ENCODE results near the gene AFMID.
A peak's percentile ranks its signal among the peaks of the same experiment; 100 is the strongest.

Gene AFMID

DNA sequence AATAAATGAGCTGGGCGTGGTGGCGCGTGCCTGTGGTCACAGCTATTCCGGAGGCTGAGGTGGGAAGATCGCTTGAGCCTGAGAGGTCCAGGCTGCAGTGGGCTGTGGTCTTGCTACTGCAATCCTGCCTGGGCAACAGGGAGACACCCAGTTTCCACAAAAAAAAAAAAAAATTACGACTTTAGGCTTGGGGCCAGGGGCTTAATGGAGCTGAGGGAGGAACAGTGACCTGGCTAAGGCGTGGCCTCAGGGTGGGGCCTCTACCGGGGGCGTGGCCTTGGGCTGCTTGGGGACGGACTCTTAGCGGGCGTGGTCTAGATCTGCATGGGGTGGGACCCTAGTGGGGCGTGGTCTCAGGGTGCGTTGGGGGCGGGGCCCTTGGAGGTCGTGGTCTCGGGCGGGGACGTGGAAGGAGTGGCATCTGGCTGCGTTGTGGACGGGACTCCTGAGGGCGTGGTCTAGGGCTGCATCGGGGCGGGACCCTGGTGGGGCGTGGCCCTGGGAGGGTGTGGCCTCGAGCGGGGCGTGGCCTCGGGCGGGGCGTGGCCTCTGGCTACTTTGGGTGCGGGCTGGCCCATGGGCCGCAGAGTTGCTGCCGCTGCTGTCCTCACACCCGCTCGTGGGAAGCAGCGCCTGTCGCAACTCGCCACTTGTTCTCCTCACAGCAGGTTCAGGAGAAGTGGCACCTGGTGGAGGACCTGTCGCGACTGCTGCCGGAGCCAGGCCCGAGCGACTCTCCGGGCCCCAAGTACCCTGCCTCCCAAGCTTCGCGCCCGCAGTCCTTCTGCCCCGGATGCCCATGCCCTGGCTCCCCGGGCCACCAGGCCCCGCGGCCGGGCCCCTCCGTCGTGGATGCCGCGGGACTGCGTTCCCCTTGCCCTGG is 46.8 kb upstream of the AFMID start:
- peaks cover 46% of the 10 kb centered on the region for H3K4me1 ChIP-seq (ENCODE audit: low read length)
- H3K4me2 ChIP-seq (ENCODE audit: low read depth, low read length): no peak overlapping the region
- no peaks in the 10 kb centered on the region for H3K9me2 ChIP-seq (replicated peaks; ENCODE audit: insufficient read depth, low read length)
- no peak overlapping the region for H2AFZ ChIP-seq (ENCODE audit: low read length)
- no peak overlapping the region for H3K4me3 ChIP-seq (ENCODE audit: low read length)
- no peak overlapping the region for H3K9ac ChIP-seq (ENCODE audit: low read length)
- DNase-seq: peak; percentile 96
- H3K36me3 ChIP-seq (replicated peaks; ENCODE audit: insufficient read depth, low read length): no peaks in the 10 kb centered on the region
- TF ChIP-seq, protein P1, sequence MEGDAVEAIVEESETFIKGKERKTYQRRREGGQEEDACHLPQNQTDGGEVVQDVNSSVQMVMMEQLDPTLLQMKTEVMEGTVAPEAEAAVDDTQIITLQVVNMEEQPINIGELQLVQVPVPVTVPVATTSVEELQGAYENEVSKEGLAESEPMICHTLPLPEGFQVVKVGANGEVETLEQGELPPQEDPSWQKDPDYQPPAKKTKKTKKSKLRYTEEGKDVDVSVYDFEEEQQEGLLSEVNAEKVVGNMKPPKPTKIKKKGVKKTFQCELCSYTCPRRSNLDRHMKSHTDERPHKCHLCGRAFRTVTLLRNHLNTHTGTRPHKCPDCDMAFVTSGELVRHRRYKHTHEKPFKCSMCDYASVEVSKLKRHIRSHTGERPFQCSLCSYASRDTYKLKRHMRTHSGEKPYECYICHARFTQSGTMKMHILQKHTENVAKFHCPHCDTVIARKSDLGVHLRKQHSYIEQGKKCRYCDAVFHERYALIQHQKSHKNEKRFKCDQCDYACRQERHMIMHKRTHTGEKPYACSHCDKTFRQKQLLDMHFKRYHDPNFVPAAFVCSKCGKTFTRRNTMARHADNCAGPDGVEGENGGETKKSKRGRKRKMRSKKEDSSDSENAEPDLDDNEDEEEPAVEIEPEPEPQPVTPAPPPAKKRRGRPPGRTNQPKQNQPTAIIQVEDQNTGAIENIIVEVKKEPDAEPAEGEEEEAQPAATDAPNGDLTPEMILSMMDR (IDR thresholded peaks at IDR 0.05; ENCODE audit: low read length): no peak
- TF ChIP-seq EZH2phosphoT487 (IDR thresholded peaks at IDR 0.05; ENCODE audit: low read length) (no peak), EZH2 (optimal IDR thresholded peaks at IDR 0.05; ENCODE audit: low read depth, low read length) (no peak)
- no peaks in the 10 kb centered on the region for H3K9me3 ChIP-seq (replicated peaks; ENCODE audit: insufficient read depth, low read length)
- H3K79me2 ChIP-seq (ENCODE audit: low read length): peaks cover 14% of the 10 kb centered on the region; the same call in 1 of the 2 replicates
- no peak overlapping the region for H3K27ac ChIP-seq (ENCODE audit: low read length)
- H4K20me1 ChIP-seq (ENCODE audit: insufficient read depth, low read length): 0 out of 2 replicates have a peak, but pooled peaks cover 2% of the 10 kb centered on the region
- no peaks in the 10 kb centered on the region for H3K27me3 ChIP-seq (replicated peaks; ENCODE audit: insufficient read depth, low read length)
- H3F3A ChIP-seq (ENCODE audit: insufficient read depth, low read length): peaks cover 80% of the 10 kb centered on the region

DNA sequence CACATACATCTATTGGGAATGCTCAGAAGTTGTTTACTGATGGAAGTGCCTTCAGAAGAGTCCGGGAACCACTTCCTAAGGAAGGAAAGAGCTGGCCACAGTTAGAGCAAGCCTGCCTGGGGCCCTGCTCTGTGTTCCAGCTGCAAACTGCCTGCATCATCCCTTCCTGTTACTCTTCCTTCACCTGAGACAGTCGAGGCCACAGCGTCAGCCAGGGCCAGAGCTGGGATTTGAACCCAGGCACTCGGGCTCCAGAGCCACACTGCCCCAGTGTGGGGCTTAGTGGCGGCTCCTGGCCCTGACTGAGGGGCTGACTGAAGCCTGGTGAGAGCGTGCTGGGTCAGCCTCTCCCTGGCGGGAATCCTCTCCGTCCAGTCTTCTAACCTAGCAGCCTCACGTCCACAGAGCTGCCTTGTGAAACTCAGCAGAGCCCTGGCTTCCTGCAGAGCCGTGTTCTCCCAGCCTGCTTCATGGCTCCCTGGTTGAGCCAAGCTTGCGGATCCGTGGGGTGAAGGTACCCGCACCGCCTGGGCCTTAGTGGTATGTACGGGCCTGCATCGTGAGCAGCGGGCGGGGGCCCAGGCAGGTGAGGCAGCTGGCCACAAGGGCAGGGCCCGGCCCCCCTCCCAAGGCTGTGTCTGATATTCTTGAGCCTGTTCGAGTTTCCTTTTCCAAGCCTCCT is 45.6 kb upstream of the AFMID start:
- peaks cover 8% of the 10 kb centered on the region; the same call in 1 of the 2 replicates for H3K79me2 ChIP-seq (ENCODE audit: low read length)
- H3K4me1 ChIP-seq (ENCODE audit: low read length): peaks cover 49% of the 10 kb centered on the region
- no peak overlapping the region; the same call in 1 of the 2 replicates for H3K27ac ChIP-seq (ENCODE audit: low read length)
- DNase-seq: no peak
- H3K9me3 ChIP-seq (replicated peaks; ENCODE audit: insufficient read depth, low read length): no peaks in the 10 kb centered on the region
- no peak overlapping the region for H2AFZ ChIP-seq (ENCODE audit: low read length)
- H3K4me3 ChIP-seq (ENCODE audit: low read length): no peak overlapping the region
- H4K20me1 ChIP-seq (ENCODE audit: insufficient read depth, low read length): 0 out of 2 replicates have a peak, but pooled peaks cover 2% of the 10 kb centered on the region
- peak overlapping the region; percentile 22; the same call in 1 of the 2 replicates for H3K4me2 ChIP-seq (ENCODE audit: low read depth, low read length)
- no peaks in the 10 kb centered on the region for H3K27me3 ChIP-seq (replicated peaks; ENCODE audit: insufficient read depth, low read length)
- H3K9ac ChIP-seq (ENCODE audit: low read length): no peak overlapping the region
- TF ChIP-seq EZH2phosphoT487 (IDR thresholded peaks at IDR 0.05; ENCODE audit: low read length) (no peak), EZH2 (optimal IDR thresholded peaks at IDR 0.05; ENCODE audit: low read depth, low read length) (no peak)
- TF ChIP-seq, protein P1 (IDR thresholded peaks at IDR 0.05; ENCODE audit: low read length): no peak
- no peaks in the 10 kb centered on the region for H3K36me3 ChIP-seq (replicated peaks; ENCODE audit: insufficient read depth, low read length)
- H3F3A ChIP-seq (ENCODE audit: insufficient read depth, low read length): peaks cover 74% of the 10 kb centered on the region
- no peaks in the 10 kb centered on the region for H3K9me2 ChIP-seq (replicated peaks; ENCODE audit: insufficient read depth, low read length)

GRCh38 chr17:78142119-78142861 is 44.9 kb upstream of the AFMID start:
- DNase-seq: no peak
- no peak overlapping the region for H2AFZ ChIP-seq (ENCODE audit: low read length)
- no peaks in the 10 kb centered on the region for H3K36me3 ChIP-seq (replicated peaks; ENCODE audit: insufficient read depth, low read length)
- no peaks in the 10 kb centered on the region for H3K27me3 ChIP-seq (replicated peaks; ENCODE audit: insufficient read depth, low read length)
- peaks cover 56% of the 10 kb centered on the region for H3K4me1 ChIP-seq (ENCODE audit: low read length)
- peaks cover 7% of the 10 kb centered on the region; the same call in 1 of the 2 replicates for H3K79me2 ChIP-seq (ENCODE audit: low read length)
- H4K20me1 ChIP-seq (ENCODE audit: insufficient read depth, low read length): 0 out of 2 replicates have a peak, but pooled peaks cover 2% of the 10 kb centered on the region
- no peak overlapping the region for H3K4me3 ChIP-seq (ENCODE audit: low read length)
- TF ChIP-seq, protein P1 (IDR thresholded peaks at IDR 0.05; ENCODE audit: low read length): no peak
- TF ChIP-seq EZH2 (optimal IDR thresholded peaks at IDR 0.05; ENCODE audit: low read depth, low read length) (no peak), EZH2phosphoT487 (IDR thresholded peaks at IDR 0.05; ENCODE audit: low read length) (no peak)
- H3K9ac ChIP-seq (ENCODE audit: low read length): no peak overlapping the region
- no peak overlapping the region for H3K4me2 ChIP-seq (ENCODE audit: low read depth, low read length)
- no peaks in the 10 kb centered on the region for H3K9me2 ChIP-seq (replicated peaks; ENCODE audit: insufficient read depth, low read length)
- H3K27ac ChIP-seq (ENCODE audit: low read length): no peak overlapping the region; the same call in 1 of the 2 replicates
- H3K9me3 ChIP-seq (replicated peaks; ENCODE audit: insufficient read depth, low read length): no peaks in the 10 kb centered on the region
- H3F3A ChIP-seq (ENCODE audit: insufficient read depth, low read length): peaks cover 66% of the 10 kb centered on the region
